IMR-90 (cell line): ENCODE measurements around the gene CAMK2D. TPM values are rescaled to one million over a fixed set of nuclear protein-coding genes. Genes with fewer than 3 reads are reported as not detected.

ENCODE experiments used
- ATAC-seq: fragments of 200-7000 bp; cut with Tn5 transposase; 2 replicates; pipeline ENCODE4 v1.9.1; 2020; ENCODE audit warnings: low read depth, mild to moderate bottlenecking, moderate library complexity
- BruUV-seq: library from RNA; stranded (reverse); fragments of 400-500 nt; replicated peaks from 2 replicates; lab custom pipeline; 2021; lab: Mats Ljungman, UMichigan
- CTCF ChIA-PET: fragments of 300-600 bp; formaldehyde crosslinking; extraction: SDS; loops from one replicate; lab custom pipeline; 2021; ENCODE audit warnings: antibody characterized with exemption; lab: Yijun Ruan, JAX
- POLR2A ChIA-PET: fragments of 300-600 bp; sonication (Branson Sonifier 250); formaldehyde crosslinking; loops from one replicate; lab custom pipeline; 2022; ENCODE audit warnings: antibody characterized with exemption; ENCODE audit not compliant: unreplicated experiment; lab: Charles Lee
- DNase-seq: peaks from one replicate; pipeline ENCODE4 v3.0.0; 2013
- H2AFZ ChIP-seq: replicated peaks from 2 replicates; pipeline ENCODE3; 2013; ENCODE audit warnings: low read length, mild to moderate bottlenecking; ENCODE audit not compliant: poor library complexity
- H2AK5ac ChIP-seq: 2 replicates; pipeline ENCODE4 v1.6.1; 2013; ENCODE audit warnings: low read depth, low read length, inconsistent platforms
- H2AK9ac ChIP-seq: replicated peaks from 2 replicates; pipeline ENCODE3; 2013; ENCODE audit warnings: mild to moderate bottlenecking, low read depth, low read length, moderate library complexity; ENCODE audit not compliant: poor library complexity
- H2BK120ac ChIP-seq: 2 replicates; pipeline ENCODE4 v1.6.1; 2013; ENCODE audit warnings: low read depth, low read length, inconsistent platforms
- H2BK15ac ChIP-seq: 3 replicates; pipeline ENCODE4 v1.6.1; 2013; ENCODE audit warnings: low read depth, low read length, inconsistent platforms
- H2BK20ac ChIP-seq: 2 replicates; pipeline ENCODE4 v1.6.1; 2013; ENCODE audit warnings: low read depth, mild to moderate bottlenecking, inconsistent platforms, low read length, moderate library complexity
- H2BK5ac ChIP-seq: 2 replicates; pipeline ENCODE4 v1.6.1; 2013; ENCODE audit warnings: mild to moderate bottlenecking, low read depth, low read length, inconsistent platforms; ENCODE audit not compliant: poor library complexity, severe bottlenecking
- H3K14ac ChIP-seq: replicated peaks from 2 replicates; pipeline ENCODE4 v1.6.1; 2013; ENCODE audit warnings: low read depth, low read length, inconsistent platforms
- H3K18ac ChIP-seq: 2 replicates; pipeline ENCODE4 v1.6.1; 2013; ENCODE audit warnings: low read depth, low read length, control low read depth
- H3K23ac ChIP-seq: 2 replicates; pipeline ENCODE4 v1.6.1; 2013; ENCODE audit warnings: low read depth, low read length, inconsistent platforms
- H3K27ac ChIP-seq: 2 replicates; pipeline ENCODE4 v1.5.1; 2013; ENCODE audit warnings: mild to moderate bottlenecking, control low read depth, low read length; ENCODE audit not compliant: insufficient read depth
- H3K27me3 ChIP-seq: 2 replicates; pipeline ENCODE4 v1.6.1; 2013; ENCODE audit warnings: low read length; ENCODE audit not compliant: control insufficient read depth, insufficient read depth
- H3K36me3 ChIP-seq: 2 replicates; pipeline ENCODE4 v1.6.1; 2013; ENCODE audit warnings: low read length, mixed read lengths; ENCODE audit not compliant: control insufficient read depth, insufficient read depth
- H3K4ac ChIP-seq: 2 replicates; pipeline ENCODE4 v1.6.1; 2013; ENCODE audit warnings: low read depth, low read length, inconsistent platforms
- H3K4me1 ChIP-seq: 2 replicates; pipeline ENCODE4 v1.6.1; 2013; ENCODE audit warnings: low read length, mixed read lengths; ENCODE audit not compliant: control insufficient read depth, insufficient read depth
- H3K4me2 ChIP-seq: 2 replicates; pipeline ENCODE4 v1.6.1; 2013; ENCODE audit warnings: low read depth, mild to moderate bottlenecking, control low read depth, low read length, moderate library complexity
- H3K4me3 ChIP-seq: 2 replicates; pipeline ENCODE4 v1.5.1; 2013; ENCODE audit warnings: low read depth, mild to moderate bottlenecking, control low read depth, low read length, moderate library complexity; ENCODE audit not compliant: insufficient read depth
- H3K56ac ChIP-seq: 2 replicates; pipeline ENCODE4 v1.6.1; 2013; ENCODE audit warnings: low read length, inconsistent platforms; ENCODE audit not compliant: insufficient read depth; ENCODE audit errors: extremely low read depth
- H3K79me1 ChIP-seq, 2 experiments: 2 replicates each; pipeline ENCODE4 v1.6.1; 2013; ENCODE audit warnings: low read length in 2 of 2, inconsistent platforms in 1 of 2, low read depth in 1 of 2
- H3K9ac ChIP-seq: 2 replicates; pipeline ENCODE4 v1.6.1; 2013; ENCODE audit warnings: low read depth, low read length, control low read depth
- H3K9me1 ChIP-seq: 2 replicates; pipeline ENCODE4 v1.6.1; 2013; ENCODE audit warnings: low read length, inconsistent platforms; ENCODE audit not compliant: insufficient read depth
- H3K9me3 ChIP-seq: 2 replicates; pipeline ENCODE4 v1.6.1; 2013; ENCODE audit warnings: low read length; ENCODE audit not compliant: control insufficient read depth, insufficient read depth
- H4K20me1 ChIP-seq: 2 replicates; pipeline ENCODE4 v1.6.1; 2013; ENCODE audit warnings: low read length, inconsistent platforms; ENCODE audit not compliant: insufficient read depth
- H4K5ac ChIP-seq: 2 replicates; pipeline ENCODE4 v1.6.1; 2013; ENCODE audit warnings: mild to moderate bottlenecking, low read depth, low read length, control low read depth
- H4K8ac ChIP-seq, 2 experiments: 2 replicates each; pipeline ENCODE4 v1.6.1; 2013; ENCODE audit warnings: low read depth in 2 of 2, low read length in 2 of 2, control low read depth in 1 of 2, inconsistent platforms in 1 of 2
- H4K91ac ChIP-seq: 2 replicates; pipeline ENCODE4 v1.6.1; 2013; ENCODE audit warnings: low read depth, low read length, inconsistent platforms; ENCODE audit not compliant: insufficient read depth
- BHLHE40 ChIP-seq: fragments of 150-350 bp; IDR thresholded peaks from 2 replicates; pipeline ENCODE4 v1.6.1; 2016; ENCODE audit warnings: mild to moderate bottlenecking, low read depth, low read length
- CEBPB ChIP-seq: IDR thresholded peaks from 2 replicates; pipeline ENCODE4 v1.6.1; 2012; ENCODE audit warnings: low read depth, low read length, improper control_type of control experiment
- ELK1 ChIP-seq: fragments of 150-350 bp; IDR thresholded peaks from 2 replicates; pipeline ENCODE4 v1.6.1; 2016; ENCODE audit warnings: low read depth, mild to moderate bottlenecking, low read length, moderate library complexity, borderline replicate concordance
- FOS ChIP-seq: fragments of 150-350 bp; IDR thresholded peaks from 2 replicates; pipeline ENCODE4 v1.6.1; 2016; ENCODE audit warnings: low read depth, low read length
- MAFK ChIP-seq: IDR thresholded peaks from 2 replicates; pipeline ENCODE4 v1.6.1; 2012; ENCODE audit warnings: low read depth, low read length, improper control_type of control experiment
- MAZ ChIP-seq: IDR thresholded peaks from 2 replicates; pipeline ENCODE4 v1.6.1; 2012; ENCODE audit warnings: low read depth, mild to moderate bottlenecking, low read length, improper control_type of control experiment, moderate library complexity, borderline replicate concordance
- MXI1 ChIP-seq: IDR thresholded peaks from 2 replicates; pipeline ENCODE4 v1.6.1; 2012; ENCODE audit warnings: low read depth, mild to moderate bottlenecking, low read length, moderate library complexity, borderline replicate concordance
- NFE2L2 ChIP-seq: fragments of 150-350 bp; IDR thresholded peaks from 2 replicates; pipeline ENCODE4 v1.6.1; 2016; ENCODE audit warnings: low read depth, mild to moderate bottlenecking, low read length
- POLR2A ChIP-seq: IDR thresholded peaks from 2 replicates; pipeline ENCODE4 v1.6.1; 2012; ENCODE audit warnings: mild to moderate bottlenecking, low read depth, low read length
- RAD21 ChIP-seq: IDR thresholded peaks from 2 replicates; pipeline ENCODE4 v1.6.1; 2012; ENCODE audit warnings: low read length, improper control_type of control experiment
- RCOR1 ChIP-seq: IDR thresholded peaks from 2 replicates; pipeline ENCODE4 v1.6.1; 2012; ENCODE audit warnings: mild to moderate bottlenecking, low read length, improper control_type of control experiment; ENCODE audit not compliant: insufficient replicate concordance
- SMC3 ChIP-seq: fragments of 150-350 bp; IDR thresholded peaks from 2 replicates; pipeline ENCODE4 v1.6.1; 2016; ENCODE audit warnings: low read depth, mild to moderate bottlenecking, antibody characterized with exemption, low read length, moderate library complexity
- WGBS, 2 experiments: methylation state at CpG; one replicate each; pipeline versions ENCODE4 v1.1.5 to v1.1.7; 2013; ENCODE audit warnings: missing lambda C conversion rate in 2 of 2; ENCODE audit not compliant: insufficient read length in 1 of 2; ENCODE audit errors: extremely low coverage in 2 of 2; 5-methylcytosine and 5-hydroxymethylcytosine counted together
- dilution Hi-C: fragments of 300-500 bp; cut with HindIII; formaldehyde crosslinking; loops from one replicate; pipeline ENCODE4 v1.14.3; 2018; ENCODE audit warnings: low sequenced_read_pairs; ENCODE audit not compliant: unreplicated experiment
- in situ Hi-C: fragments of 300-500 bp; cut with MboI; formaldehyde crosslinking; loops from 3 replicates; pipeline ENCODE4 v1.14.3; 2019; ENCODE audit warnings: low sequenced_read_pairs, inconsistent platforms, mixed read lengths
- intact Hi-C: fragments of 100-400 bp; cut with micrococcal nuclease; formaldehyde crosslinking; loops from 2 replicates; pipeline ENCODE4 v1.10.0; 2022
- polyA plus RNA-seq, 3 experiments: library from polyadenylated mRNA; depleted of rRNA; stranded (reverse); fragments of >200 nt; gene quantifications; 2 replicates each; pipeline ENCODE4 v1.2.3, GENCODE V29; 2012; ENCODE audit warnings: low replicate concordance in 1 of 3
- total RNA-seq: library from RNA; depleted of rRNA; stranded (reverse); fragments of >200 nt; gene quantifications from 2 replicates; pipeline ENCODE4 v1.2.3, GENCODE V29; 2012

The CAMK2D gene
- total and polyA plus RNA-seq, 2 of the 4 experiments (the other 2 are of a cell fraction) = 44.6 to 156 TPM

- no peaks in the 10 kb centered on the region for H3K27me3 ChIP-seq
- TF ChIP-seq ELK1 = no peak
- TF ChIP-seq FOS = no peak
- TF ChIP-seq RCOR1 = no peak
- TF ChIP-seq MAFK = no peak
- TF ChIP-seq POLR2A = no peak
- no peak for TF ChIP-seq RAD21
- no peak for TF ChIP-seq NFE2L2
- no peak for TF ChIP-seq BHLHE40
- no peak for TF ChIP-seq CEBPB
- TF ChIP-seq SMC3 = no peak
- TF ChIP-seq MXI1 = no peak
- TF ChIP-seq MAZ = no peak
- no peak overlapping the region for H3K9ac ChIP-seq
- peaks cover 6% of the 10 kb centered on the region; the same call in 1 of the 2 replicates for H4K20me1 ChIP-seq
- in situ Hi-C loops (no loop called here), dilution Hi-C loops (no loop called here), intact Hi-C loops (no loop called here)
- no peak overlapping the region for H3K4me3 ChIP-seq
- BruUV-seq = no TSS peak
- H3K4me2 ChIP-seq = no peak overlapping the region
- no peak overlapping the region for H4K5ac ChIP-seq
- no peaks in the 10 kb centered on the region for H3K9me3 ChIP-seq
- no peak overlapping the region for H4K8ac ChIP-seq
- peaks cover 30 to 46% of the 10 kb centered on the region in 2 experiments for H3K79me1 ChIP-seq
- H3K18ac ChIP-seq = no peak overlapping the region
- no peak overlapping the region for H2BK120ac ChIP-seq
- H3K36me3 ChIP-seq = 0 out of 2 replicates have a peak, but pooled peaks cover 2% of the 10 kb centered on the region
- H4K91ac ChIP-seq = no peak overlapping the region
- no CpG with 5 or more reads among the region's 2 CpGs for WGBS, 2 experiments
- no peak overlapping the region for H3K27ac ChIP-seq
- H3K23ac ChIP-seq = no peak overlapping the region
- H2BK20ac ChIP-seq = no peak overlapping the region
- no peak overlapping the region for H2BK5ac ChIP-seq
- peaks cover 1% of the 10 kb centered on the region; the same call in 1 of the 2 replicates for H3K4me1 ChIP-seq
- no peak overlapping the region for H2BK15ac ChIP-seq
- H3K9me1 ChIP-seq = no peaks in the 10 kb centered on the region
- H2AK5ac ChIP-seq = no peak overlapping the region
- ChIA-PET CTCF (no interaction called here), POLR2A (no interaction called here)
- no peak overlapping the region for H3K14ac ChIP-seq
- no peak overlapping the region for H3K56ac ChIP-seq
- ATAC-seq (no peak), DNase-seq (no peak)
- H2AK9ac ChIP-seq = no peak overlapping the region
- no peak overlapping the region for H3K4ac ChIP-seq
- no peak overlapping the region for H2AFZ ChIP-seq
Measured at GRCh38 chr4:113625902-113626301, 135.6 kb downstream of the CAMK2D start.
